ENCODE results near the gene PEX14.
A peak's percentile ranks its signal among the peaks of the same experiment; 100 is the strongest.

DNA sequence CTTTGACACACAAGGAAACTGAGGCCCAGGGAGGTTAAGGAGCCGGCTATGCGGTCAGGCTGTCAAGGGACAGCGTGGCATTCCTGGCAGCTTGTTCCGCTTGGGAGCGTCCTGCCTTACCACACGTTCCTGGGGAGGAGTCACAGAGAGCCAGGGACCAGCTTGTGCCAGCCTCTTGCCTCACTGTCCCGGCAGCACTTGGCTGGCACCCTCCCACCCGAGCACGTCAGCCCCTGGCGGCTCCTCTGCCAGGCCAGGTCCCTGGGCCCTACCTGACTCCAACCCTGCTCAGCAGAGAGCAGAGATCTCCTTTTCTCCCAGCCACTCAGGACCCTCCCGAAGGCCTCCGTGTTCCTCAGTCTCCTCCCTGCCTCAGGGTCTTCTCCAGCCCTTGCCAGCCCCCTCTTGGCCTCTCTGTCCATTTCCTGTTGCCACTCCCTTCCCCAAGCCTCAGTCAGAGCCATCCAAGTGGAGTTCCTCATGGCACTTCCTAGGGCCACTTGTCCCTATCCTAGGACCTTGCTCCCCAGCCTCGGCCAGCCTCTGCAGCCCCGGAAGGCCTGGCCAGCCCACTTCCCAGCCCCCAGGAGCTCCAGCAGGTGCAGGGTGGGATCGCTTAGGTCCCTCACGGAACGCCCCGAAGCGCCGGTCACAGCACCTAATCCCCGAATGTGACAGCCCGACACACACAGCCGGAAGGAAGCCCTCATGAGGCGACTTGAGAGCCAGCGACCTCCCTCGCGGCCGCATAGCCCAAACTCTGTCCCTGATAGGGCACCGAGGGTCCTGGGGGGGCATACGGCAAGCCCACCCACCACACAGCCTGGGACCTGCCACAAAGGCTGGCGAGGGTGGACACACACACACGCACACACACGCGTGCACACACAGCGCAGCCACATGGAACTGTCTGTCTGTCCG lies 191.4 kb downstream of the PEX14 start:
- TF ChIP-seq, protein P1, sequence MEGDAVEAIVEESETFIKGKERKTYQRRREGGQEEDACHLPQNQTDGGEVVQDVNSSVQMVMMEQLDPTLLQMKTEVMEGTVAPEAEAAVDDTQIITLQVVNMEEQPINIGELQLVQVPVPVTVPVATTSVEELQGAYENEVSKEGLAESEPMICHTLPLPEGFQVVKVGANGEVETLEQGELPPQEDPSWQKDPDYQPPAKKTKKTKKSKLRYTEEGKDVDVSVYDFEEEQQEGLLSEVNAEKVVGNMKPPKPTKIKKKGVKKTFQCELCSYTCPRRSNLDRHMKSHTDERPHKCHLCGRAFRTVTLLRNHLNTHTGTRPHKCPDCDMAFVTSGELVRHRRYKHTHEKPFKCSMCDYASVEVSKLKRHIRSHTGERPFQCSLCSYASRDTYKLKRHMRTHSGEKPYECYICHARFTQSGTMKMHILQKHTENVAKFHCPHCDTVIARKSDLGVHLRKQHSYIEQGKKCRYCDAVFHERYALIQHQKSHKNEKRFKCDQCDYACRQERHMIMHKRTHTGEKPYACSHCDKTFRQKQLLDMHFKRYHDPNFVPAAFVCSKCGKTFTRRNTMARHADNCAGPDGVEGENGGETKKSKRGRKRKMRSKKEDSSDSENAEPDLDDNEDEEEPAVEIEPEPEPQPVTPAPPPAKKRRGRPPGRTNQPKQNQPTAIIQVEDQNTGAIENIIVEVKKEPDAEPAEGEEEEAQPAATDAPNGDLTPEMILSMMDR (IDR thresholded peaks at IDR 0.05), result peak in 2 of 4 donors; percentile 15 to 20
- TF ChIP-seq POLR2A (IDR thresholded peaks at IDR 0.05), result peak; percentile 57
